ENCODE data around the gene USP14.

Gene USP14

GRCh38 chr18:211582-211981 is 53.2 kb downstream of the USP14 start:
- no peaks in the 10 kb centered on the region for H3K27me3 ChIP-seq (replicated peaks in 2 of 5; ENCODE audit: control insufficient read depth in 4 of 5, insufficient read depth in 5 of 5, low read length in 4 of 5)
- no peaks in the 10 kb centered on the region for H3K4me1 ChIP-seq (ENCODE audit: control extremely low read depth in 1 of 4, control insufficient read depth in 4 of 4, insufficient read depth in 4 of 4, low read length in 3 of 4)
- peaks cover 24 to 72% (median 48%) of the 10 kb centered on the region in 4 experiments for H3K36me3 ChIP-seq (ENCODE audit: control insufficient read depth in 4 of 4, insufficient read depth in 4 of 4, low read length in 3 of 4)
- ChIA-PET CTCF (interaction anchor here (1.3 to 1.5 kb wide), 2 partner anchors 19 to 407 kb away, joined by 4 to 5 read pairs; no protein-coding TSS in a partner anchor), POLR2A (no interaction called here)
- H3K27ac ChIP-seq (ENCODE audit: insufficient read depth in 1 of 2, low read depth in 1 of 2, low read length in 2 of 2, poor library complexity in 1 of 2, severe bottlenecking in 2 of 2) = no peak overlapping the region
- no peaks in the 10 kb centered on the region for H3K9me3 ChIP-seq (ENCODE audit: control extremely low read depth in 1 of 5, control insufficient read depth in 4 of 5, insufficient read depth in 2 of 5, low read depth in 1 of 5, low read length in 4 of 5)
- no peak overlapping the region for H3K4me3 ChIP-seq (ENCODE audit: control insufficient read depth in 1 of 7, extremely low read depth in 1 of 7, insufficient read depth in 4 of 7, low read depth in 2 of 7, low read length in 6 of 7)
- no peak for DNase-seq

GRCh38 chr18:212780-213179 is 54.4 kb downstream of the USP14 start:
- WGBS (ENCODE audit: insufficient coverage) = no CpG with 5 or more reads among the region's 1 CpG
- H3K27me3 ChIP-seq (replicated peaks in 2 of 5; ENCODE audit: control insufficient read depth in 4 of 5, insufficient read depth in 5 of 5, low read length in 4 of 5) = no peaks in the 10 kb centered on the region
- peak; percentile 16 to 30 (median 24) for DNase-seq
- H3K4me1 ChIP-seq (ENCODE audit: control extremely low read depth in 1 of 4, control insufficient read depth in 4 of 4, insufficient read depth in 4 of 4, low read length in 3 of 4) = no peaks in the 10 kb centered on the region
- H3K9me3 ChIP-seq (ENCODE audit: control extremely low read depth in 1 of 5, control insufficient read depth in 4 of 5, insufficient read depth in 2 of 5, low read depth in 1 of 5, low read length in 4 of 5) = no peaks in the 10 kb centered on the region
- POLR2A ChIA-PET = no interaction called here
- no peak overlapping the region for H3K4me3 ChIP-seq (ENCODE audit: control insufficient read depth in 1 of 7, extremely low read depth in 1 of 7, insufficient read depth in 4 of 7, low read depth in 2 of 7, low read length in 6 of 7)
- no peak overlapping the region for H3K27ac ChIP-seq (ENCODE audit: insufficient read depth in 1 of 2, low read depth in 1 of 2, low read length in 2 of 2, poor library complexity in 1 of 2, severe bottlenecking in 2 of 2)
- peaks cover 20 to 84% (median 53%) of the 10 kb centered on the region in 4 experiments for H3K36me3 ChIP-seq (ENCODE audit: control insufficient read depth in 4 of 4, insufficient read depth in 4 of 4, low read length in 3 of 4)
- CTCF ChIA-PET = interaction anchor here (1.0 to 1.6 kb wide), 4 partner anchors 28 to 403 kb away, joined by 3 to 4 read pairs (median 3); partner anchors contain the start of gene THOC1

GRCh38 chr18:213505-213904 is 55.1 kb downstream of the USP14 start:
- no peaks in the 10 kb centered on the region for H3K4me1 ChIP-seq (ENCODE audit: control extremely low read depth in 1 of 4, control insufficient read depth in 4 of 4, insufficient read depth in 4 of 4, low read length in 3 of 4)

GRCh38 chr18:213966-214365 is 55.6 kb downstream of the USP14 start:
- H3K36me3 ChIP-seq (ENCODE audit: control insufficient read depth in 4 of 4, insufficient read depth in 4 of 4, low read length in 3 of 4) = peaks cover 25 to 93% (median 63%) of the 10 kb centered on the region in 4 experiments
- no peak overlapping the region for H3K4me3 ChIP-seq (ENCODE audit: control insufficient read depth in 1 of 7, extremely low read depth in 1 of 7, insufficient read depth in 4 of 7, low read depth in 2 of 7, low read length in 6 of 7)
- no peak overlapping the region for H3K27ac ChIP-seq (ENCODE audit: insufficient read depth in 1 of 2, low read depth in 1 of 2, low read length in 2 of 2, poor library complexity in 1 of 2, severe bottlenecking in 2 of 2)
- WGBS (ENCODE audit: insufficient coverage) = no CpG with 5 or more reads among the region's 3 CpGs
- no peaks in the 10 kb centered on the region for H3K4me1 ChIP-seq (ENCODE audit: control extremely low read depth in 1 of 4, control insufficient read depth in 4 of 4, insufficient read depth in 4 of 4, low read length in 3 of 4)
- H3K9me3 ChIP-seq (ENCODE audit: control extremely low read depth in 1 of 5, control insufficient read depth in 4 of 5, insufficient read depth in 2 of 5, low read depth in 1 of 5, low read length in 4 of 5) = peaks cover 0 to 2% (median 0%) of the 10 kb centered on the region in 5 experiments
- ChIA-PET CTCF (interaction anchor here (0.8 to 1.2 kb wide), 4 partner anchors 11 to 44 kb away, joined by 3 to 4 read pairs (median 3); no protein-coding TSS in a partner anchor), POLR2A (no interaction called here)
- no peaks in the 10 kb centered on the region for H3K27me3 ChIP-seq (replicated peaks in 2 of 5; ENCODE audit: control insufficient read depth in 4 of 5, insufficient read depth in 5 of 5, low read length in 4 of 5)
- no peak for DNase-seq

More at GRCh38 chr18:213505-213904, 55.1 kb downstream of the USP14 start:
- Histone ChIP-seq H3K9me3 (ENCODE audit: control extremely low read depth in 1 of 5, control insufficient read depth in 4 of 5, insufficient read depth in 2 of 5, low read depth in 1 of 5, low read length in 4 of 5) (no peaks in the 10 kb centered on the region), H3K27ac (ENCODE audit: insufficient read depth in 1 of 2, low read depth in 1 of 2, low read length in 2 of 2, poor library complexity in 1 of 2, severe bottlenecking in 2 of 2) (no peak overlapping the region), H3K27me3 (replicated peaks in 2 of 5; ENCODE audit: control insufficient read depth in 4 of 5, insufficient read depth in 5 of 5, low read length in 4 of 5) (no peaks in the 10 kb centered on the region), H3K4me3 (ENCODE audit: control insufficient read depth in 1 of 7, extremely low read depth in 1 of 7, insufficient read depth in 4 of 7, low read depth in 2 of 7, low read length in 6 of 7) (no peak overlapping the region), H3K36me3 (ENCODE audit: control insufficient read depth in 4 of 4, insufficient read depth in 4 of 4, low read length in 3 of 4) (peaks cover 23 to 91% (median 60%) of the 10 kb centered on the region in 4 experiments)
- CTCF ChIA-PET = interaction anchor here (1.0 to 1.6 kb wide), 3 partner anchors 27 to 106 kb away, joined by 3 to 4 read pairs (median 3); partner anchors contain the start of gene THOC1
- POLR2A ChIA-PET = no interaction called here
- whole genome bisulfite sequencing (ENCODE audit: insufficient coverage) = 92% methylated on average over 3 of the region's 4 CpGs
- no peak for DNase-seq

GRCh38 chr18:215448-216010 is 57.2 kb downstream of the USP14 start:
- 100% methylated on average over 3 of the region's 5 CpGs for WGBS (ENCODE audit: insufficient coverage)
- peaks cover 22 to 81% (median 59%) of the 10 kb centered on the region in 4 experiments for H3K36me3 ChIP-seq (ENCODE audit: control insufficient read depth in 4 of 4, insufficient read depth in 4 of 4, low read length in 3 of 4)

GRCh38 chr18:217532-218336 is 59.4 kb downstream of the USP14 start:
- DNase-seq = no peak
- Histone ChIP-seq H3K4me3 (ENCODE audit: control insufficient read depth in 1 of 7, extremely low read depth in 1 of 7, insufficient read depth in 4 of 7, low read depth in 2 of 7, low read length in 6 of 7) (no peak overlapping the region), H3K27ac (ENCODE audit: insufficient read depth in 1 of 2, low read depth in 1 of 2, low read length in 2 of 2, poor library complexity in 1 of 2, severe bottlenecking in 2 of 2) (no peak overlapping the region), H3K27me3 (replicated peaks in 2 of 5; ENCODE audit: control insufficient read depth in 4 of 5, insufficient read depth in 5 of 5, low read length in 4 of 5) (no peaks in the 10 kb centered on the region), H3K9me3 (ENCODE audit: control extremely low read depth in 1 of 5, control insufficient read depth in 4 of 5, insufficient read depth in 2 of 5, low read depth in 1 of 5, low read length in 4 of 5) (peaks cover 0 to 2% (median 0%) of the 10 kb centered on the region in 5 experiments), H3K36me3 (ENCODE audit: control insufficient read depth in 4 of 4, insufficient read depth in 4 of 4, low read length in 3 of 4) (peaks cover 20 to 70% (median 49%) of the 10 kb centered on the region in 4 experiments), H3K4me1 (ENCODE audit: control extremely low read depth in 1 of 4, control insufficient read depth in 4 of 4, insufficient read depth in 4 of 4, low read length in 3 of 4) (no peaks in the 10 kb centered on the region)
- WGBS (ENCODE audit: insufficient coverage) = 69% methylated on average over 2 of the region's 5 CpGs
- ChIA-PET CTCF (interaction anchor here (1.3 kb wide), 1 partner anchor 18 kb away, joined by 3 read pairs; no protein-coding TSS in a partner anchor), POLR2A (no interaction called here)

More at GRCh38 chr18:215448-216010, 57.2 kb downstream of the USP14 start:
- H3K27ac ChIP-seq (ENCODE audit: insufficient read depth in 1 of 2, low read depth in 1 of 2, low read length in 2 of 2, poor library complexity in 1 of 2, severe bottlenecking in 2 of 2) = no peak overlapping the region
- H3K4me1 ChIP-seq (ENCODE audit: control extremely low read depth in 1 of 4, control insufficient read depth in 4 of 4, insufficient read depth in 4 of 4, low read length in 3 of 4) = no peaks in the 10 kb centered on the region
- peaks cover 0 to 2% (median 0%) of the 10 kb centered on the region in 5 experiments for H3K9me3 ChIP-seq (ENCODE audit: control extremely low read depth in 1 of 5, control insufficient read depth in 4 of 5, insufficient read depth in 2 of 5, low read depth in 1 of 5, low read length in 4 of 5)
- ChIA-PET POLR2A (interaction anchor here (0.5 to 1.2 kb wide), 2 partner anchors 10 to 19 kb away, joined by 5 read pairs; no protein-coding TSS in a partner anchor), CTCF (interaction anchor here (1.0 to 1.2 kb wide), 3 partner anchors 10 to 45 kb away, joined by 3 to 5 read pairs (median 4); no protein-coding TSS in a partner anchor)
- no peak overlapping the region for H3K4me3 ChIP-seq (ENCODE audit: control insufficient read depth in 1 of 7, extremely low read depth in 1 of 7, insufficient read depth in 4 of 7, low read depth in 2 of 7, low read length in 6 of 7)
- no peak for DNase-seq
- no peaks in the 10 kb centered on the region for H3K27me3 ChIP-seq (replicated peaks in 2 of 5; ENCODE audit: control insufficient read depth in 4 of 5, insufficient read depth in 5 of 5, low read length in 4 of 5)
